Erythroblast (primary cell): ENCODE measurements around the gene OVOL3.
A peak's percentile ranks its signal among the peaks of the same experiment; 100 is the strongest.

Experiments
- DNase-seq, 2 experiments: peaks; one replicate each; lab custom pipeline; 2025; lab: John Stamatoyannopoulos, UW
- GATA1 ChIP-seq: IDR thresholded peaks from 2 replicates; pipeline ENCODE4 v1.6.1; 2011; ENCODE audit warnings: low read depth, mild to moderate bottlenecking, control low read depth, low read length, moderate library complexity
- POLR2A ChIP-seq: IDR thresholded peaks from 2 replicates; pipeline ENCODE4 v1.6.1; 2011; ENCODE audit warnings: mild to moderate bottlenecking, low read length

OVOL3 gene

DNA sequence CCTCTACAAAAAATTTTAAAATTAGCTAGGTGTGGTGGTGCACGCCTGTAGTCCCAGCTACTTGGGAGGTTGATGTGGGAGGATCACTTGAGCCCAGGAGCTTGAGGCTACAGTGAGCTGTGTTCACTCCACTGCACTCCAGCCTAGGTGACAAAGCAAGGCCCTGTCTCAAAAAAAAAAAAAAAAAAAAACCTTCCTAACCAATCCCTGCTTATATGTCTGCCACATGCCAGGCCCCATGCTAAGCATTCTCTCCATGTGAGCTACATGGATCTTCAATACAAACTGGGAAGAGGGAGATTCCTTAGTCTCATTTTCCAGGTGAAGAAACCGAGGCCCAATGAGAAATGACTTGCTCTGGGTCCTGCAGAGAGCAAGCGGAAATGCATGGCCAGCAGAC, 2.3 kb upstream of the OVOL3 start:
- DNase-seq, result no peak
- no peak for TF ChIP-seq GATA1
- TF ChIP-seq POLR2A, result no peak

DNA sequence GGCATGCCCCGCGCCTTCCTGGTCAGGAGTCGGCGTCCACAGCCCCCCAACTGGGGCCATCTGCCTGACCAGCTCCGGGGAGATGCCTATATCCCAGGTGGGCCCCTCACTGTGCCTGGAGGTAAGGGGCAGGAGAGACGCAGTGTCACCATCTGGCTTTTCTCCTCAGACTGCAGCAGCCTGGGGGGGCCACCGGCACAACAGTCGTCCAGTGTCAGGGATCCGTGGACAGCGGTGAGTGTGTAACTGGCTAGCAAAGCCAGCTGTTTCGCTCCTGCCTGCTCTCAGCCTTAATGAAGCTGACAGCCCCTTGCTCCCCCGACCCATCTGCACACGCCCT, 227 bp downstream of the OVOL3 start:
- no peak for DNase-seq
- TF ChIP-seq POLR2A, result no peak
- TF ChIP-seq GATA1, result no peak

DNA sequence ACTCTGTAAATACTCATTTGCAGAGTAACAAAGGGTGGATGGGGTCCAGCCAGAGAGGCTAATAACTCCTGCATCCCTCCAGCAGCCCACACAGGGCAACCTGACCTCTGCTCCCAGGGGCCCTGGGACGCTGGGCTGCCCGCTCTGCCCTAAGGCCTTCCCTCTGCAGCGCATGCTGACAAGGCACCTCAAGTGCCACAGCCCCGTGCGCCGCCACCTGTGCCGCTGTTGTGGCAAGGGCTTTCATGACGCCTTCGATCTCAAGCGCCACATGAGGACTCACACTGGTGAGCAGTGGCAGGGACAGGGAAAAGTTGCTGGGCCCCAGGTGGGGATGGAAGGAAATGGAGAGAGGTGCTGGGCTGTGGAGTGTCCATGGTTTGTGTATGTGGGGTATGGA, 1.7 kb downstream of the OVOL3 start:
- no peak for DNase-seq
- TF ChIP-seq GATA1 (no peak), POLR2A (no peak)

DNA sequence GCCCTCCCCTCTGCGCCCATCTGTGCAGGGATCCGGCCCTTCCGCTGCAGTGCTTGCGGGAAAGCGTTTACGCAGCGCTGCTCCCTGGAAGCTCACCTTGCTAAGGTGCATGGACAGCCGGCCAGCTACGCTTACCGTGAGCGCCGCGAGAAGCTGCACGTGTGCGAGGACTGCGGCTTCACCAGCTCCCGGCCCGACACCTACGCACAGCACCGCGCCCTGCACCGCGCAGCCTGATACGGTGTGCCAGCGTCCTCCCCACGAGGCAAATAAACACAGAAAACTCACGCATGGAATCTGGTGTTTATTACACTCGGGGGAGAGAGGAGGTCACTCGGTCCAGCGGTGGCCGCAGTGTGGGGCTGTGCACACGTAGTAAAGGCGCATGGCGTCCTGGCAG, 2.5 kb downstream of the OVOL3 start:
- TF ChIP-seq POLR2A (no peak), GATA1 (no peak)
- no peak for DNase-seq

DNA sequence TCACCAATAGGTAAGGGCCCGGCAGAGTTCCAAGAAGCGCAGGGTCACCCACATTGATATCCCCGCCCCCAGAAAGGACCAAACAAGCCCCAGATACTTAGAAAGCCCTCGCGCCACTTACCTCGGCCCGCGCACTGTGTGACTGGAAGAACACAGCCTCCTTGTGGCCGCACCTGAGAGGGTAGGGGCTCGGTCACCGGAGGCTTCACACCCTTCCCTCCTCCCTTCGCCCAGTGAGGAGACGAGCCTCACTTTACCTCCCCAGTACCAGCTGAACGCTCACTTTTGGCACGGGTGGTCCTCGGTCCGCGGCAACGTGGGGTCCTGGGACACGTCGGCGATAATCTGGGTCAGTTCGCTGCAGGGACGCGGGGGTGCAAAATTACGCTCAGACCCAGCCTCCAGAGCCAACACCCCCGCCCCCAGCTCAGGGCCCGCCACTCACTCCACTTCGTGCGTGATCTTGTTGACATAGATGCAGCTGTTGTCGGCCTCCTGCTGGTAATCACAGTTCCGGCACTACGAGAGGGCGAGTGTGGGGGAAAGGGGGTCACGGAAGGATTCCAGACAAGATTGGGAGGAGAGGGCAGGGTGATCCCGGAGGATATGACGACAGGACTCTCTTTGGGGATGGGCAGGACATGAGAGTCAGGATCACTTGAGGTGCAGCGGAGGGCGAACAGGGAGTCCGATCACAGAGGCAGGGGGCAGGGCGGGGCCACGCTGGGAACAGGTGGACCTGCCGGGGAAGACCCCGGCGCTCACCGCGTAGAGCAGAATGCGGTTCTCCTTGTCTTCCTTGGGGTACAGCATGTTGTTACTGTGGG, 3.2 kb downstream of the OVOL3 start:
- no peak for TF ChIP-seq GATA1
- no peak for TF ChIP-seq POLR2A
- peak; percentile 60 to 70 for DNase-seq

DNA sequence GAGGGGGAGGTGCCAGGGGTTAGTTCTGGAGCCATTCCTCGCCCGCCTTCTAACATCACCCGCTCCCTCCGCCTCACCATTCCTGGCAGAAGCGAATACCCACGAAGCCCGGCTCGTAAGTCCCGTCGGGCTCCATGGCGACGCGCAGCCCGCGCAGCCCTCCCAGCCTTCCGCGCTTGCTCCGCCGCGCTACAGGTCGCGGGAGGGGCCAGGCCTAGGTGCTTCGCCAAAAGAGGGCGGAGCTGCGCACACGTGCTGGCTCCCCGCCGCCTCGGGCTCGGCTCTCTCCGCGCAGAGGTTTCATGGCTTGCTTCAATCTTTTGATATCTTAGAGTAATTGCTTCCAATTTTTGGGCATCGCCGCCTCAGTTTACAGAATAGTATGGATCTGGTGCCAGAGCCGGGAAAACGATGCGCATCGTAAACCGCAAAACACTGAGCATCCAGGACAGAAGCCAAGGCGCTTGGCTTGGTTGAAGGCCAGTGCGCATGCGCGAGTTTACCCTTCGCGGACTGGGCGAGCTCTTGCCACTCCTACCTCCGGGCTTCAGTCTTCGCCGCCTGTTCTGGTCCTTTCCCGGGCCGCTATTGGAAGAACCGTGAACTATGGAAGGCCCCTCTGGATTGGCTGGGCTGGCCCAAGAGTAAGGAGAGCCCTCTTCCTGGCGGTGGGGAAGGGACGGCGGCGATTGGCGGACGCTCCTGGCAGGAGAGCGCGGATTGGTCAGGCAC, 3.9 kb downstream of the OVOL3 start, which contains the start of gene POLR2I:
Gene POLR2I, minus strand, starts transcription at position 155 of the 732 bp plus-strand sequence. Its CDS starts 19 bp downstream, at position 136.
- peak; percentile 98 to 99 for DNase-seq
- TF ChIP-seq GATA1 (no peak), POLR2A (peak; percentile 73)

DNA sequence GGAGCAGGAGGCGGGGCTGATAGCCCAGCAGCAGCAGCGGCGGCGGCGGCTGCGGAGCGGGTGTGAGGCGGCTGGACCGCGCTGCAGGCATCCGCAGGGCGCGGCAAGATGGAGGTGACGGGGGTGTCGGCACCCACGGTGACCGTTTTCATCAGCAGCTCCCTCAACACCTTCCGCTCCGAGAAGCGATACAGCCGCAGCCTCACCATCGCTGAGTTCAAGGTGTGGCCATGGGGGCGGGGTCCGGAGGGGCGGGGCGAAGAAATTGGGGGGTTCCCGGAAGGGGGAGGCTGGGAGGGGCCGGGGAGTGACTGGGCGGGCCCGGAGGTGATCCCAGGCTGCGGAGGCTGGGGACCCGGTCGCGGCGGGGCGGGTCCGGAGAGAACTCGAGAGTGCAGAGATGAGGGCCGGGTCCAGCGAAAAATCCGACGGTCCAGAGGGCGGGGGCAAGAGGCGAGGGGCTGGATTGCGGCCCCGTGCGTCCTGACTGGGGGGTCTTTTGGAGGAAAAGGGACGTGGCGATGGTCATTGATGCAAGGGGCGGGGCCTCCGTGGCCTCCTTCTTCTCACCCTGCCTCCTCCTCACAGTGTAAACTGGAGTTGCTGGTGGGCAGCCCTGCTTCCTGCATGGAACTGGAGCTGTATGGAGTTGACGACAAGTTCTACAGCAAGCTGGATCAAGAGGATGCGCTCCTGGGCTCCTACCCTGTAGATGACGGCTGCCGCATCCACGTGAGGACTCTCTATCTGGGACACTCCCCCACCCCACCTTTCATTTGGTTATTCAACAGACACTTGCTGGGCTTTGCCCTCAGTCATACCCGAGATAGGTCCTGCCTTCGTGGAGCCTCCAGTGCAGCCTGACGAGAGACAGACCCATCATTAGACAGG, 4.8 kb downstream of the OVOL3 start, which contains the start of gene TBCB:
Gene TBCB, plus strand, starts transcription at position 16 of the 891 bp plus-strand sequence. Its CDS starts 93 bp downstream, at position 109.
- TF ChIP-seq GATA1, result no peak
- no peak for TF ChIP-seq POLR2A
- DNase-seq, result no peak

DNA sequence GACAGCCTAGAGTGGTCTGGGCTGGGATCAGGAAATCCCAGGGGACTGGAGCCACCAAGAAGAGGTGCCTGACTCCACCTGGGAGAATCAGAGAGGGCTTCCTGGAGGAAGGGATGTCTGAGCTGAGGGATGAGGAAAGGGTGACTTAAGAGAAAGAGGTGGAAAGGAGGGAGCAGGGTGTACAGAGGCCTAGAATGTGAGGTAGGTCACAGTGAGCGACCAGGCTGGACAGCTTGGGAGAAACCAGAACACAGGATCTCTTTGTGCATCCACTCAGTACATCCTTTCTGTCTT, 5.3 kb downstream of the OVOL3 start:
- TF ChIP-seq POLR2A (no peak), GATA1 (no peak)
- DNase-seq, result no peak

DNA sequence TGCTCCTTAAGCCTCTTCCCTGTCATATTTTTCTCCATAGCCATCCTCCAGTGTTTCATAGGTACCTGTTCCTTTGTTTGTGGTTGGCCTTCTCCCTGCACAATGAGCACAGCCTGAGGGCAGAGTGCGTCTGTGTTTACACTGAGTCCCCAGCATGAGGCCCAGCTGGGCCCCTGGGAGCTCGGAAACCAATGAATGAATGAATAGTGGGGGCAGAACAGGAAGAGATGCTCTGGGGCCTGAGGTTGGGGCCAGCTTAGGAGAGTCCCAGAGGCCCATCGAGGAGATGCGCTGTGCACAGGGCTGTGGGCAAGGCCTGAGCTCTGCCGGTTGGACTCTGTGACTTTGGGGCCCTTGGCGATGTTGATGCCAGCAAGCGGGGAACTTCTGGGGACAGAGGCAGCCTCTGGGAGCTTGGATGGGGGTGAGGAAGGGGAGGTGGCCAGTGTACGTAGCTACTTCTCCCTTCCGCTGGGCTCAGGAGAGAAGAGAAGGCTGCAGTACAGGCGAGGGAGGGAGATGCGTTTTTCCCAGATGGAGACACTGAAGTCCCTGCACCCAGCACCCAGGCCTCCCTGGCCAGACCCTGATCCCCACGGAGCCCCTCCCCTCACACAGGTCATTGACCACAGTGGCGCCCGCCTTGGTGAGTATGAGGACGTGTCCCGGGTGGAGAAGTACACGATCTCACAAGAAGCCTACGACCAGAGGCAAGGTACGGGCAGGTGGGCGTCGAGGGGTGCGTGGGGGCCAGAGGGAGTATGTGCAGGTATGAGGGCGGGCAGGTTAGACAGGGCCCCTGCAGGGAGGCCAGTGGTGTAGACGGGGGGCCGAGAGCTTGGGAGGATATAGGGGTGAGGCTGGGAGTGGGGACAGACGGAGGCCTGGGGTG, 9.4 kb downstream of the OVOL3 start:
- no peak for TF ChIP-seq POLR2A
- TF ChIP-seq GATA1, result no peak
- DNase-seq, result no peak

DNA sequence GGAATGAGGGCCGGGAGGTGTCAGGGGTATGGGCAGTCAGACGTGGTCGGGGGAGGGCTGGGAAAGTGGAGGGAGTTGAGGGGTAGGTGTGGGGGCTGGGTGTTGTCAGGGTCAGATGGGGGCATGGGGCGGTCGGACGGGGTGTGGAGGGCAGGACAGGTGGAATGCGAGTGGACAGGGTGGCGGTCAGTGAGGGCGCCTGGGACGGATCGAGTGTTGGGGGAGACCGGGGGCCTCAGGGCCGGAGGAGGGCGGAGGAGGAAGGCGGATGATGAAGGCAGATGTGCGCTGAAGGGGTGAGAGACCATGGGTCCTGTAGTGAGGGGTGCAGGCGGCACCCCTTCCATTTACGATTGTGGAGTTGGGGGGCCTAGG, 10.0 kb downstream of the OVOL3 start:
- TF ChIP-seq POLR2A (no peak), GATA1 (no peak)
- no peak for DNase-seq

DNA sequence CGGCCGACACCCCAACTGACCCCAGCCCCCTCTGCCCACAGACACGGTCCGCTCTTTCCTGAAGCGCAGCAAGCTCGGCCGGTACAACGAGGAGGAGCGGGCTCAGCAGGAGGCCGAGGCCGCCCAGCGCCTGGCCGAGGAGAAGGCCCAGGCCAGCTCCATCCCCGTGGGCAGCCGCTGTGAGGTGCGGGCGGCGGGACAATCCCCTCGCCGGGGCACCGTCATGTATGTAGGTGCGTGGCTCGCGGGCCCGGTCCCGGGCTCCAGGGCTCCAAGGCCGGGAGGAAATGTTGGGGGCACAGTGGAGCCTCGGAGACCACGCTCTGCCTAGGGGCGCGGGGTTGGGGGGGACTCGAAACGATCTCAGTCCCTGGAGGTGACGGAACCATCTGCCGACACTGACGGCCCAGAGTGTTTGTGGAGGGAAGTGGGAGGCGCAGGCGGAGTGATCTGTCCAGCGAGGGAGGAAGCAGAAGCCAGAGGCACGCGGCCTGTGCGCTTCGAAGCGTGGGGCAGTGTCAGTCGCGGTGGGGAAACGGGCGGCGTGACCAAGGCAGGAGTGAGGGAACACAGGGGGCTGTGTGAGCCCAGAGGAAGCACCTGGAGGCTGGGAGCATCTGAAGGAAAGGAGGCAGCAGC, 10.7 kb downstream of the OVOL3 start:
- TF ChIP-seq GATA1 (no peak), POLR2A (no peak)
- DNase-seq, result no peak

DNA sequence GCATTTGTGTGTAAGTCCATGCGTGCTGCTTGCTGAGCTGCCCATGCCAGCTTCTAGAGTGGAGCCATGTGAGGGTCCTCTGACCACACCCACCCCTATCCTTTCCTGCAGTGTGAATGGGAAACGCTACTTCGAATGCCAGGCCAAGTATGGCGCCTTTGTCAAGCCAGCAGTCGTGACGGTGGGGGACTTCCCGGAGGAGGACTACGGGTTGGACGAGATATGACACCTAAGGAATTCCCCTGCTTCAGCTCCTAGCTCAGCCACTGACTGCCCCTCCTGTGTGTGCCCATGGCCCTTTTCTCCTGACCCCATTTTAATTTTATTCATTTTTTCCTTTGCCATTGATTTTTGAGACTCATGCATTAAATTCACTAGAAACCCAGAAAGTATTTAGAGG, 14.6 kb downstream of the OVOL3 start:
- no peak for DNase-seq
- TF ChIP-seq POLR2A, result no peak
- no peak for TF ChIP-seq GATA1
